ENCODE measurements around the gene EGF. TPM values are rescaled to one million over a fixed set of nuclear protein-coding genes. Genes with fewer than 3 reads are reported as not detected.
A peak's percentile ranks its signal among the peaks of the same experiment; 100 is the strongest.

EGF gene
- total RNA-seq, 1 donor from 2014 or later, result 6.6 TPM

GRCh38 chr4:110005461-110006056, 92.9 kb downstream of the EGF start:
- Mint-ChIP-seq H3K9me3 (no peaks in the 10 kb centered on the region), H3K27me3 (ENCODE audit: insufficient read depth, low read depth) (peaks cover 2% of the 10 kb centered on the region), H3K4me3 (no peak overlapping the region), H3K36me3 (no peaks in the 10 kb centered on the region), H3K27ac (no peak overlapping the region), H3K4me1 (peaks cover 5% of the 10 kb centered on the region)
- H3K79me2 ChIP-seq (ENCODE audit: low read depth), result no peaks in the 10 kb centered on the region
- H3K27me3 ChIP-seq, result no peaks in the 10 kb centered on the region
- no peak overlapping the region for H3K9ac ChIP-seq
- peaks cover 5% of the 10 kb centered on the region for H3K4me1 ChIP-seq
- H3F3A ChIP-seq (ENCODE audit: low read depth), result no peaks in the 10 kb centered on the region
- peak; percentile 68 for DNase-seq (ENCODE audit: low spot score)
- H3K4me3 ChIP-seq, result no peak overlapping the region
- no peak overlapping the region for H2AFZ ChIP-seq (replicated peaks)
- H3K27ac ChIP-seq, result no peak overlapping the region
- no peaks in the 10 kb centered on the region for H3K9me3 ChIP-seq (ENCODE audit: low read depth)
- no peak for TF ChIP-seq EZH2 (IDR thresholded peaks at IDR 0.05)
- peak; percentile 89 for TF ChIP-seq CTCF (IDR thresholded peaks at IDR 0.05)
- TF ChIP-seq EZH2phosphoT487 (IDR thresholded peaks at IDR 0.05), result no peak
- no peak overlapping the region for H3K4me2 ChIP-seq
- no peaks in the 10 kb centered on the region for H4K20me1 ChIP-seq (ENCODE audit: low read depth)
- H3K36me3 ChIP-seq, result no peaks in the 10 kb centered on the region

- no peaks in the 10 kb centered on the region for H3K27me3 ChIP-seq
- Mint-ChIP-seq H3K9me3 (no peaks in the 10 kb centered on the region), H3K27me3 (ENCODE audit: insufficient read depth, low read depth) (peaks cover 2% of the 10 kb centered on the region), H3K4me1 (peaks cover 5% of the 10 kb centered on the region), H3K27ac (no peak overlapping the region), H3K4me3 (no peak overlapping the region), H3K36me3 (no peaks in the 10 kb centered on the region)
- no peak overlapping the region for H3K4me3 ChIP-seq
- no peaks in the 10 kb centered on the region for H3K36me3 ChIP-seq
- no peaks in the 10 kb centered on the region for H3F3A ChIP-seq (ENCODE audit: low read depth)
- no peaks in the 10 kb centered on the region for H4K20me1 ChIP-seq (ENCODE audit: low read depth)
- H3K79me2 ChIP-seq (ENCODE audit: low read depth), result no peaks in the 10 kb centered on the region
- H2AFZ ChIP-seq (replicated peaks), result no peak overlapping the region
- no peak overlapping the region for H3K9ac ChIP-seq
- TF ChIP-seq CTCF (IDR thresholded peaks at IDR 0.05) (no peak), EZH2phosphoT487 (IDR thresholded peaks at IDR 0.05) (no peak), EZH2 (IDR thresholded peaks at IDR 0.05) (no peak)
- DNase-seq (ENCODE audit: low spot score), result no peak
- no peak overlapping the region for H3K4me2 ChIP-seq
- H3K27ac ChIP-seq, result no peak overlapping the region
- no peaks in the 10 kb centered on the region for H3K9me3 ChIP-seq (ENCODE audit: low read depth)
- peaks cover 5% of the 10 kb centered on the region for H3K4me1 ChIP-seq
Observed at GRCh38 chr4:110007217-110007616, 94.5 kb downstream of the EGF start.

GRCh38 chr4:110008540-110008939, 95.9 kb downstream of the EGF start:
- H4K20me1 ChIP-seq (ENCODE audit: low read depth), result no peaks in the 10 kb centered on the region
- H3K4me1 ChIP-seq, result peaks cover 5% of the 10 kb centered on the region
- no peak overlapping the region for H2AFZ ChIP-seq (replicated peaks)
- H3K36me3 ChIP-seq, result no peaks in the 10 kb centered on the region
- no peak for DNase-seq (ENCODE audit: low spot score)
- no peak overlapping the region for H3K4me3 ChIP-seq
- Mint-ChIP-seq H3K27ac (no peak overlapping the region), H3K27me3 (ENCODE audit: insufficient read depth, low read depth) (no peaks in the 10 kb centered on the region), H3K36me3 (no peaks in the 10 kb centered on the region), H3K4me3 (no peak overlapping the region), H3K4me1 (peaks cover 5% of the 10 kb centered on the region), H3K9me3 (no peaks in the 10 kb centered on the region)
- H3K4me2 ChIP-seq, result no peak overlapping the region
- no peaks in the 10 kb centered on the region for H3K9me3 ChIP-seq (ENCODE audit: low read depth)
- no peaks in the 10 kb centered on the region for H3F3A ChIP-seq (ENCODE audit: low read depth)
- TF ChIP-seq CTCF (IDR thresholded peaks at IDR 0.05) (no peak), EZH2 (IDR thresholded peaks at IDR 0.05) (no peak), EZH2phosphoT487 (IDR thresholded peaks at IDR 0.05) (no peak)
- H3K27me3 ChIP-seq, result no peaks in the 10 kb centered on the region
- no peak overlapping the region for H3K27ac ChIP-seq
- H3K79me2 ChIP-seq (ENCODE audit: low read depth), result no peaks in the 10 kb centered on the region
- no peak overlapping the region for H3K9ac ChIP-seq

Data from neural progenitor cell (in vitro differentiated cells).